A549 (cell line): ENCODE results near the gene GSTO1.

ENCODE experiments used
- BHLHE40 ChIP-seq: IDR thresholded peaks from 2 replicates; pipeline ENCODE4 v1.6.1; 2012; ENCODE audit warnings: low read depth, low read length, inconsistent platforms
- CEBPB ChIP-seq, 2 experiments: fragments of >200 bp in 1 of 2; sonication (Bioruptor Twin) in 1 of 2; formaldehyde crosslinking in 1 of 2; IDR thresholded peaks; 2 replicates each; pipeline ENCODE4 v1.6.1; 2012 to 2016
- GATA3 ChIP-seq: IDR thresholded peaks from 2 replicates; pipeline ENCODE4 v1.6.1; 2012; ENCODE audit warnings: borderline replicate concordance
- RFX5 ChIP-seq: fragments of 450-650 bp; IDR thresholded peaks from 2 replicates; pipeline ENCODE4 v1.7.1; 2014; ENCODE audit warnings: antibody characterized with exemption, mild to moderate bottlenecking, moderate library complexity
- ZC3H11A ChIP-seq: fragments of 450-650 bp; IDR thresholded peaks from 2 replicates; pipeline ENCODE4 v1.6.1; 2014; ENCODE audit warnings: antibody characterized with exemption, mild to moderate bottlenecking
- TF ChIP-seq, protein P1 (sequence below): fragments of >200 bp; sonication (Bioruptor Twin); formaldehyde crosslinking; IDR thresholded peaks from 3 replicates; pipeline ENCODE4 v1.5.1; 2016

DNA sequence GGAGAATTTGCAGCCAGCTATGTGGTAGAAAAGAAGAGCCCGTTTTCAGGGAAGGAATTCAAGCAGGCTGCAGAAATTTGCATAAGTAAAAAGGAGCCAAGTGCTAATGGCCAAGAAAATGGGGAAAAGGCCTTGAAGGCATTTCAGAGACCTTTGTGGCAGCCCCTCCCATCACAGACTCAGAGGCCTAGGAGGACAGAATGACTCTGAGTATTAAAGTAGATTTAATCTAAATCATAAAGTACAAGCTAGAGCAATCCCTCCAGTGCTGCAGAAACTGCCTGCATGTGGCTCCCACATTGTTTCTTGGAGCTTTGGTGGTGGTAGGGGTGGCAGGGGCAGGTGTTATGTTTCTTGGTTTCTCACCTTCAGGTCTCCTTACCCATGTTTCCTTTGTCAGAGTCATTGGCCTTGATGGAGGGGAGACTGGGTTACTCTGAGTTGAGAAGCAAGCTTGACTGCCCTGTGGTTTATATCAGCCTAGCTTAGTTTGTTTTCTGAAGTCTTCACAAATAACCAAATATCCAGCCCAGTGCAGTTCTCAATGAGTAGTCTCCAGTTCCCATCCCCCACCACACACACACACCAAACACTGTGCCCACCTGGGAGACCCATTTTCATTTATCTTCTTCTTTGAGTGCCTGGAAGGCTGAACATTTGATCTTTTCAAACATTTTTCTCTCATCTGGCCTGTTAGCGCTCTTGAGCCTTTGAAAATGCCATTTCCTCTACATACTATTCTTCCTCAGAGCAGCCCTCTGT is 49.1 kb downstream of the GSTO1 start:
- TF ChIP-seq, protein P1, sequence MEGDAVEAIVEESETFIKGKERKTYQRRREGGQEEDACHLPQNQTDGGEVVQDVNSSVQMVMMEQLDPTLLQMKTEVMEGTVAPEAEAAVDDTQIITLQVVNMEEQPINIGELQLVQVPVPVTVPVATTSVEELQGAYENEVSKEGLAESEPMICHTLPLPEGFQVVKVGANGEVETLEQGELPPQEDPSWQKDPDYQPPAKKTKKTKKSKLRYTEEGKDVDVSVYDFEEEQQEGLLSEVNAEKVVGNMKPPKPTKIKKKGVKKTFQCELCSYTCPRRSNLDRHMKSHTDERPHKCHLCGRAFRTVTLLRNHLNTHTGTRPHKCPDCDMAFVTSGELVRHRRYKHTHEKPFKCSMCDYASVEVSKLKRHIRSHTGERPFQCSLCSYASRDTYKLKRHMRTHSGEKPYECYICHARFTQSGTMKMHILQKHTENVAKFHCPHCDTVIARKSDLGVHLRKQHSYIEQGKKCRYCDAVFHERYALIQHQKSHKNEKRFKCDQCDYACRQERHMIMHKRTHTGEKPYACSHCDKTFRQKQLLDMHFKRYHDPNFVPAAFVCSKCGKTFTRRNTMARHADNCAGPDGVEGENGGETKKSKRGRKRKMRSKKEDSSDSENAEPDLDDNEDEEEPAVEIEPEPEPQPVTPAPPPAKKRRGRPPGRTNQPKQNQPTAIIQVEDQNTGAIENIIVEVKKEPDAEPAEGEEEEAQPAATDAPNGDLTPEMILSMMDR = no peak
- TF ChIP-seq GATA3 = no peak
- no peak for TF ChIP-seq RFX5
- no peak for TF ChIP-seq ZC3H11A
- TF ChIP-seq BHLHE40 = no peak
- TF ChIP-seq CEBPB (IDR thresholded peaks at IDR 0.05) = no peak
